ENCODE measurements around the gene PDE8A.

- TF ChIP-seq POLR2A (IDR thresholded peaks at IDR 0.05; ENCODE audit: low read depth, low read length): no peak
- no peak for TF ChIP-seq CTCF (IDR thresholded peaks at IDR 0.05; ENCODE audit: extremely low read depth in 1 of 2, insufficient read depth in 1 of 2, low read depth in 1 of 2, low read length in 2 of 2)
- no peak for TF ChIP-seq EZH2 (IDR thresholded peaks at IDR 0.05; ENCODE audit: borderline replicate concordance, low read depth, low read length, severe bottlenecking)
- TF ChIP-seq MYC (IDR thresholded peaks at IDR 0.05; ENCODE audit: low read depth, low read length): no peak
- no peak for TF ChIP-seq MAX (IDR thresholded peaks at IDR 0.05; ENCODE audit: insufficient read depth, insufficient read length)
Observed at GRCh38 chr15:85007137-85007536, 25.5 kb downstream of the PDE8A start.
